Mesenteric fat pad (tissue), 1 donor: ENCODE data around the gene TMIE. TPM values are rescaled to one million over a fixed set of nuclear protein-coding genes. Genes with fewer than 3 reads are reported as not detected.
"Not testable (repeated sequence)": the region's sequence is repeated elsewhere in the genome, so short reads cannot be mapped to it uniquely, and the experiment has no call there.

Experiments
- DNase-seq: peaks from one replicate; pipeline ENCODE4 v3.0.0-alpha.2; 2020; ENCODE audit warnings: low spot score
- total RNA-seq: library from RNA; stranded (reverse); fragmentation: NEBNext Ultra II Directional; extraction: Animal tissue kit (Norgen Biotek cat#: 25700); gene quantifications from one replicate; pipeline ENCODE4 v1.2.1, GENCODE V29; 2021
- donor health status: DM: yes; HTN: yes; CAD: no.

The TMIE gene
- total RNA-seq, 1 donor from 2014 or later: 0.19 TPM

DNA sequence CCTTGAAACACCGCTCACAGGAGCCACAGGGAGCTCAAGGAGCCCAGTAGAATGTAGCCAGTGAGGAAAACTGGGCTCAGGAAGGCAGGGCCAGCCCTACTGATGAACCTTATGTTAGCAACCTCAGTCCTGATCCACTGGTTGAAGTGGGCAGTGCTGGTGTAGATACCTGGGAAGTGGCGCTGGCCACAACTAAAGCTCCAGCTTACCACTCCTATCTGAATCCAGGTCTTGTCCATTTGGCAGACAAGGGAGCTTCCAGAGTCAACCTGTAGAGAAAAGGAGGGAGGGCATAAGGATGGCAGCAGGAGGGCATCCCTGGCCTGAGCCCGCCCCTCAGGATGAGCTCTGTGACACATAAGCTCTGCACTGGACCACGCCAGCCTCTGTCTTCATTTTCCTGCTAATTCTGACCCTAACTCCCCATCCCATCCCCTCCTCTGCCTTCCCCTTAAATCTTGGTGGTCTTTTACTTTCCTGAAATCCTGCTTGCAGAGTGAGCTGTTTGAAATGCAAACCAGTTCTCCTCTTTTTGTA lies 18.6 kb downstream of the TMIE start:
- DNase-seq: peak; percentile 55

DNA sequence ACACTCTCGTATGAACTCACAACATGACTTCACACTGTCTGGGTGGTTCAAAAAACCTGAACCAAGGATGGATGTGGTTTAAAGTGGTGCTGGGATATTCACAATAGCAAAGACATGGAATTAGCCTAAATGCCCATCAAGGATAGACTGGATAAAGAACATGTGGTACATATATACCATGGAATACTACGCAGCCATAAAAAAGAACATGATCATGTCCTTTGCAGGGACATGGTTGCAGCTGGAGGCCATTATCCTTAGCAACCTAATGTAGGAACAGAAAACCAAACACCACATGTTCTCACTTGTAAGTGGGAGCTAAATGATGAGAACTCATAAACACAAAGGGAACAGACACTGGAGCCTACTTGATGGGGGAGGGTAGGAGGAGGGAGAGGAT lies 19.8 kb downstream of the TMIE start:
- DNase-seq: no peak

DNA sequence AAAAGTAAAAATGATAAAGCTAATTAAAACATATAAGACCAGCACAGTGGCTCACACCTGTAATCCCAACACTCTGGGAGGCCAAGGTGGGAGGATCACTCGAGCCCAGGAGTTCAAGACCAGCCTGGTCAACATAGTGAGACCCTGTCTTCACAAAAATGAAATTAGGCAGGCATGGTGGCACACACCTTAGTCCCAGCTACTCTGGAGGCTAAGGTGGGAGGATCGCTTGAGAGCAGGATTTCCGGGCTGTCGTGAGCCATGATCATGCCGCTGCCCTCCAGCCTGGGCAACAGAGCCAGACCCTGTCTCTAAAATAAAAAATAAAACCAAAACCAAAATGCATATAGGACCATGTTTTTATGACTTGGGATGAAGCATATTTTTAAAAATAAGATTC lies 21.3 kb downstream of the TMIE start:
- DNase-seq: peak; percentile 60

DNA sequence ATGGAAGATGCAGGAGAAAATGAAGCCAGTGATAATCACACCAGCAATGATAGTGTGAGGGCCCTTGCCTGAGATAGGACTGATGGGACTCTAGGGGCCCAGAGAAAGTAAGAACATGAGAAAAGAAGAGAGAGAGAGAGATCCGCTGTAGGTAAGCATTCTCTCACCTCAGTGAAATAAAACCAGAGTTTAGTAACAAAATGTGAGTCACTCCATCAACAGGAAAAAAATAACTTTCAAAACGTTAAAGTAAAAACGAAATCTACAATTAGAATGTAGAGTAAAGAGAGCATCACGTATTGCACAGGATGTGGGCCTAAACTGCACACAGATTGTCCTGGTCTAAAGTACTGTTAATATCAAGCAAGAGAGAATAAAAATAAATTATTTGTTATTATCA lies 23.2 kb downstream of the TMIE start:
- DNase-seq: no peak

DNA sequence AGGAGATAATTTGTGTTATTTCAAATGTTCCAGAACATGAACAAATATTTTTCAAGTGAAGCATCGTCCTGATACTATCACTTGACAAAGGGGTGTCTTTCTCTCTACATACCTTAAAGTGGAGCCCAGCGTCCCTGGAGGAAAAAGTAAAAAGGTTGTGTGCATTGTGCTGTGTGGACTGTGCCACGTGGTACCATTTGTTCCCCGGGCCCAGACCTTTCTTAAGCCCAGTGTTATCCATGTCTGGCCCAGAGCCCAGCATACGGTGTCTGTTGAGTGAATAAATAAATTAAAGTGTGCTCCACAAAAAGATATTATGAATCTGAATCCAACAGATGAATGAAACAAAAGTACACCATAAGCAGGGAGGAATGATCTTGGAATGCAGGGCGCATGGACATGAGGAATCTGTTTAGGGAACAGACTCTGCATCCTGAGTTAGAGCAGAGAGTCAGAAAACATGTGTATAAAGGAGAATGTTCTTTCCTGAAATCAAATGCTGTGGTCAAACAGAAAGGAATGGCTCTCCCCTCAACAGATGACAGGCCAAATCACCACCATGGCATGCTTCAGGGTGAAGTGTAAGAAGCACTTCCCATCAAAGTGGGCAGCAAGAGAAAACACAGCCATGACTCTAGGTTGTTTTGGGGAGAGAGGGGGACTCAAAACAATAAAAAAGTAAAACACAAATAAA lies 24.6 kb downstream of the TMIE start:
- no peak for DNase-seq

DNA sequence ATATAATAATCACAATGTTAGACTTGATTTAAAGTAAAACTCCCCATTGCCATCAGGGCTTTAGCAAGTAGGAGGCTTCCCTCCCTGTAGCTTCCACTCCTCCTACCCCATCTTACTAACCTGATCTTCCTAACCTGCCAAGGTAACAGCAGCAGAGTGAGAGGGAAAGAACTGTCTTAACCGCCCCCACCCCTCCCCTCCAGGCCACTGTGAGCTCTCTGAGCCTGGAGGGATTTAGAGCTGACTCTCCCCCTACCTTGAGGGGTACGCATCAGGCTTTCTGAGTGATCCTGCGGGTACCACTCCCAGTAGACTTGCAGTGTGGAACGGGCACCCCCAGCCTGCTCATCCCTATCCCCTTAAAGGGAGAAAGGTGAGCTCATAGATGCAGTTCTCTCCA lies 27.8 kb downstream of the TMIE start:
- DNase-seq: peak; percentile 35

DNA sequence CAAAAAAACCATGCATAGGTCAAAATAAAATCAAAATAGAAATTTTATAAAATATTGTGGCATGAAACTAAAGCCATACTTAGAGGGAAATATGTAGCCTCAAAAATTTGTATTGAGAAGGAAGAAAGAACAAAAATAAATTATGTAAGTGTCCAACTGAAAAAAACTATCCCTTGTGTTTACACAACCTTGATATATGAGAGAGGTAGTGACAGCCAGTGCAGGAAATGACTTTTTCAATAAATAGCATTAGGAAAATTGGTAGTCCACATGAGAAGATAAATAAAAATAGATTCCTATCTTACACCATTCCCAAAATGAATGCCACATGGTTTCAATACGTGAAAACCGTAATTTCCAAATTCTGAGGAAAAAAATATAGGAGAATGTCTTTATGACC lies 29.6 kb downstream of the TMIE start:
- no peak for DNase-seq

DNA sequence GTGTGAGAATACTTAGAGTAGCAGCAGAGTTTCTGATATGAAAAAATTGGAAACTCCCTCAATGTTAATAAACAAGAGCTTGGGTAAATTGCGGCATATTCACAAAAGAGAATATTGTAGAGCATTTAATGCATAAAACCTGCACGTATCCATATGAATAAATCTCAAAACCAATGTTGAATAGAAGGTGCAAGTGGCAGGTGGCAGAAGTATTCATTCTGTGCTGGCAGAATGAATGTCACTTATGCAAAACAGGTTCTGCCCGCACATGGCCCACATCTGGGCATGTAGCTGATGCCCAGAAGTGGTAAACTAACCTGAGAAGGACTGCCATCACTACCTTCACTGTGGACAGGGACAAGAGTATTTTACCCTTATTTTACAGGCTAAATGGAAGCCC lies 30.6 kb downstream of the TMIE start:
- DNase-seq: peak; percentile 12

DNA sequence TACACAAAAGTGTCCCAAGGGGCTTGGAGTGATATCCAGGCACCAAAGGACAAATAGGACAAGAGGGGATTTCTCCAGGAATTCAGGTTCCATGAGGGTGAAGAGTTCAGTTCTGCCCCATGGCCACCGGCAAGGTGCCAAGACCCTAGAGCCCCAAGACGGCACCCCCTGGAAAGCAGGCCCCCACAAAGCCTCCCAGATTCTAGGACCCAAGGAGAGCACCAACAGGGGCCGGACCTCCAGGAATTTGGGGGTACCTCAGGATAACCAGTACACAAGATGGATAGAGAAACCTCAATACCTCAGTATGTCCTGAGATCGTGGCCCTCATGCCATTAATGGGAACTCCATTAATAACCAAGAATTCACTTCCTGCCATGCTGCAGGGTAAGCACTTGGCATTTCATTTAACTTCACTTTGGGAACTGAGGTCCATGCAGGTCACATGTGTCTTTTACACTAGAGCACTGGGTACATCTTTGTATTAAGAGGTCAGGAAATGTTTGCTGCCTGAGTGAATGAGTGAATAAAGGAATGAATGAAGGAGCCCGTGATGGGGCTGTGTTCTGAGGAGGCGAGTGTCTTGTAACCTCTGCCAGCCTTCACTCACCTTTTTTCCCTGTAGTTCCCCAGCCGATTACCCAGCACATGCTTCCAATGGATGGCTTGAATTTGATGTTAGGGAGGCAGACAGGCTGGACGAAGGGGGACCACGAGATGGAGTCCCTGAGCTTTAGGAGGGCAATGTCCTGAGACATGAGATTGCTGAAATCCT lies 32.0 kb downstream of the TMIE start:
- peak; percentile 60 for DNase-seq

DNA sequence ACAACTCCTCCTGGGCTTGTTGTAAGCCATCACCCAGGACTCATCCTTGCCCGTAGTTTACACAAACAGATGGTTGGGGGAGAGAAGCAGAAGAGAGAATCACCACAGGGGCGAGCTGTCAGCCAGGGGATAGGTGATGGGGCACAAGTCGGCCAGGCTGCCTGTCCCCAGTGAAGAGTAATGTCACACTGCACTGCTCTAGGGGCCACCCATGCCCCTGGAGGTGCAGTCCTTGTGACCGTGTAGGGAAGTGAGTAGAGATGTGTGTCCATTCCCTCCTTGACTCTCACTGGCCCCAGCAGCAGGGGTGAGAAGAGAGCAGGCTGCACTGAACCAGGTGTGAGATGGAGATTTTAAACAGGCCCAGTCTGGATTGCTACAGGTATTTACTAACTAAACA lies 33.6 kb downstream of the TMIE start:
- peak; percentile 51 for DNase-seq

DNA sequence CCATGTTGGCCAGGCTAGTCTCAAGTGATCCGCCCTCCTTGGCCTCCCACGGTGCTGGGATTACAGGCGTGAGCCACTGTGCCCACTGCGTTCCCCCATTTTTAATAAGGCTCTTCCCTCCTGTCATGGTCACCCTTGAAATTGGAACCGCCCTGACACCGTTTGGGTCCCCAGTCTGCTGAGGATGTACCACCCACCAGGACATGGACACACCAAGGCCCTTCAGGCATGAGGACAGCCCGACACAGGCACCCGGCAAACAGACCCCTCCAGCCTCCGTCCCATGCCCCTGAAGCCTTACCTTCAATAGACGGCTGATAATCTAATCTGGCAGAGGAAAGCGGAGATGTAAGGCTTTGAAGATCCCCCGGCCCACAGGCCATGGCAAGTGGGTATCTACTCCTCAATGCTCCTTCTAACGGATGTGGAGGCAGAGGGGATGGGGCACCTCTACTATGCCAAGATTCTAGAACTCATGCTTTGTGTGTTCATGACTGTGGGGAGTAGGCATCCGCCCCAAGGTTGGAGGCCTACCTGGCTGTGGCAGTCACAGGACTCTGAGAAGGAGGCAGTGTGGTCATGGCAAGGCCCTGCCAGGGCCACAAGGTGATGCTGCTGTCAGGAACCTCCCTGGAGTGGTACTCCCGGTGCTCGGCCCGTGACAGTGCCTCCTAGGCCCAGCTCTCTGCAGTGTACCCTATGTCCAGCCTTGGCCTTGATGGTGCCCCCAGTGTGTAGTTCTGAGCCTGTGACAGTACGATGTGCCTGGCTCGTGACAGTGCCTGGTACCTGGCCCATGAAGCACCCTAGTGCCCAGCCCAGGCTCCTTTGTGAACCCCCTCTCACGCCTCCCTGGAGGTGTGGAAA lies 35.0 kb downstream of the TMIE start:
- peak; percentile 87 for DNase-seq

DNA sequence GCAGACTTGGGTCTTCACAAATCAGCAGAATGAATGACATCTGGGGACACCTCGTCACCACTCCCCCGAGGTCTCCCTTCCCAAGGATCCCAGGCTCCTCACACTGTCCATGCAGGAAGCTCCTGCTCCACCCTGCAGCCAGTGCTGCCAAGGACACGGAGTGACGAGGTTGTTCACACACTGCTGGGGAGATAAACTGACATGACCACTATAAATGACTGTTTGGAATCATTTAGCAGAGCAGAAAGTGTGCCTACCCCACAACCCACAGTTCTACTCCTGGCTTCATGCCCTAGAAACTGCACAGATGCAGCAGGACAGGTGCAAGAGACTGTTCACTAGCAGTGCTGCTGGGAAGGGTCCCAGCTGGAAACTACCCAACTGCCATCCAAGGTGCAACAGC lies 36.1 kb downstream of the TMIE start:
- peak; percentile 51 for DNase-seq

DNA sequence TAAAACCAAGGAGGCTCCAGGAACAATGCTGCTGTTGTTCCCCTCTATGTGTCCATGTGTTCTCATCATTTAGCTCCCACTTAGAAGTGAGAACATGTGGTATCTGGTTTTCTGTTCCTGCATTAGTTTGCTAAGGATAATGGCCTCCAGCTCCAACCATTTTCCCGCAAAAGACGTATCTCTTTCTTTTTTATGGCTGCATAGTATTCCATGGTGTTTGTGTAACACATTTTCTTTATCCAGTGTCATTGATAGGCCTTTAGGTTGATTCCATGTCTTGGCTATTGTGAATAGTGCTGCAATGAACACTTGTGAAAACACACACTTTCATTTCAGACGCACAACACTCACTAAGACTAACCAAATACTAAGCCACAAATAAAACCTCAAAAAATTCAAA lies 38.4 kb downstream of the TMIE start:
- DNase-seq: not testable (repeated sequence)

DNA sequence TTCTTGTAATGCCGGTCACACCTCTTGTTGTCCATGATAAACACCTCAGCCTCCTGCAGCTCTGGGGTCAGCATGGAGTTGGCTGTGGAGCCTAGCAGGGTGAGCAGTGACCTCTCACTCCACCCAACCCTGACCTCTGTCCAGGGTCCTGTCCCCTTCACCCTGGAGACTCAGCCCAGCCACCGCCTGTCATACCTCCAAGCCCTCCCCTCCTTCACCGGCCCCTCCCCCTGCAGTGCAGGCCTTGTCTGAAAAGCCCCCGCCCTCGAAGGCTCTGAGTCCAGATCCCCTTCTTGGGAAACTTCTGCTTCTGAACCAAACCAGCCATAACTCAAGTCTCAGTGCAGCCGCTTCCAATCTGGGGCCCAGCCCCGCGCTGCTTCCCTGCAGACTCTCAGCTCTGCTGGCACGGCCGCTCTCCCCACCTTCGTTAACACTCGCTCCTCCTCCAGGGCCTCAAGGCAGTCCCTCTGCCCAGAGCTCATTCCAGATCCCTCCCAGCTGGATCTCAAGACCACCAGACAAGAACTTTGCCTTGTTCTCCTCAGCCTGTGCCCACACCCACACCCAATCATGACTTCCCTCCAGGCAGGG lies 41.9 kb downstream of the TMIE start:
- DNase-seq: no peak

DNA sequence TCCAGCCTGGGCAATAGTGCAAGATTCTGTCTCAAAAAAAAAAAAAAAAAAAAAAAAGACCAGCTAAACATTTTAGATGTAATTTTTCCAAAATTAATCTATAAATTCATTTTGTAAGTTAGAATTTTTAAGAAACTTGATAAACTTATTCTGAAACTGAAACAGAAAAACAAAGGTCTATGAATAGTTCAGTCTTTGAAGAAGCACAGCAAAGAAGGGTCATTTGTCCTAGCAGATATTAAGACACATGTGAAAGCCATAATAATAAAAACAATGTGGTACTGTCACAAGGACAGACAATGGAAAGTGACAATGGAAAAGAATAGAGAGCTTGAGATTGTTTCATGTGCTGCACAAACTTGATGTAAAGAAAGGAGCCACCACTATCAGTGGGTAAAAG lies 45.5 kb downstream of the TMIE start:
- no peak for DNase-seq

DNA sequence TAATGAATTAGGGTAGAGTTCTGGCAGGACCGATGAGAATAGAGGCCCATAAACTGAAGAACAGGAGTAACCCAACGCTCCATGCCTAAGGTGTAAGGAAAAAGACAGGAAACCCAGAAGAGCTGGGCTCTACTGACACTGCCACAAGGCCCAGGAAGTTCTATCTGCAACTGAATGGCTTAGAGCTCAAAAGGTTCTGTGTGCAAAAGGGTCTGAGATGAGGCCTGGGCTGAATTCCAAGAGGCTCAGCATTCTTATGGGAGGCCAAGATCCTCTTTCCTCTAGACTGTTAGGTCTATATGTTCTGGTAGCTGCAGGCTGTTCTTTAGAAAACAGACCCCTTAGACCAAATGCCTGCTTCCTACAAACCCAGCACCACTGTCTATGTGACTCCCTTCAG lies 47.0 kb downstream of the TMIE start:
- DNase-seq: no peak

DNA sequence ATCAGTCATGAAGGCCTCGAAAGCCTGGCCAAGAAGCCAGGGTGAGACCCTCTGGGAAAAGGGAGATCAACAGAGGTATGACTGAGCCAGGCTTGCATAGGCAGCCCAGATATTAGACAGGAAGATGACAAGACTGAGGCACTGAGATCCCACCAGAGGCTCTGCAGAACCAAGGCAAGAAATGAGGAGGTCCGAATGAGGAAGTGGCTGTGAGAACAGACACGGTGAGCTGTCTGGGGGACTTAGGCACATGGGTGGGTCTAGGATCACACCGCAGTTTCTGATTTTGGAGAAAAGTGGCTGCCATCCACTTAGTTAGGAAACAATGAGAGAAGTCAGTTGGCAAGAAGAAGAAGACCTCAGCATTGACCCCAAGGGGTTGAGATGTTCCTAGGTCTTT lies 47.9 kb downstream of the TMIE start:
- no peak for DNase-seq

DNA sequence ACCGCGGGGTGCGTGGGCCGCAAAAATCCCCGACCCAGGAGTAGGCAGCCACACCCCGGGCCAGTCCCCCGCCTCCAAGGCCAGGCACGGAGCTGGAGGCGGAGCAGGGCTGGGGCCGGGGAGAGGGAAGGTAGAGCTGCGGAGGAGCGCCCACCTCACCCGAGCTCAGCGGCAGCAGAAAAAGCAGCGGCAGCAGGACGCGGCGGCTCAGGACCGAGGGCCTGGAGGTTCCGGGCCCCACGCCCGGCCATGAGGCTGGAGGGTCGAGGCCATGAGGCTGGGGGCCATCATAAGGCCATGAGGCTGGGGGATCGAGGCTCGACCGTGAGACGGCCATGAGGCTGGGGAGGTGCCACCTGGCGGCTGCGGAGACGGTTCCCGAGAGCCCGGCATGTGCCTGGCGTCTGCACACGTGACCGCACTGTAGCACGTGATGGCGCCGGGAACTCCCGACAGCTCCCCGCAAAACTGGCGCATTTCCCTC lies 49.4 kb downstream of the TMIE start:
- peak; percentile 62 for DNase-seq

DNA sequence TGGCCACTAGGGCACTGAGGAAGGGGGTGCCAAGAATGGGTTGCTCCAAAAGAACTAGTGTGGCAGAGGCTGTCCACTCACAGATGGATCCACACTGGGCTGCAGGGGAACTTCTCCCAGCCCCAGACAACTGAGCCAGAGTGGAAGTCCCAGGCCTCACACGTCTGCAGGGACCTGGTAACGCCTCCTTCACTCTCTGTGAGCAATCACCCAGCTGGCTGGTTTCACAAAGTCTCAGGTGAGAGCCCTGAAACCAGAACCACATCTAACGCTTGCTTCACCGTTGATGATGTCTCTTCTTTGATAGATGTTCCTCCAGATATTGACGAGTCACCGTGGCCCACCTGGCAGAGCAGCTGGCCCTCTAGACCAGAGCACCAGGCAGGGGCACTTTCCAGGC lies 51.9 kb downstream of the TMIE start:
- DNase-seq: not testable (repeated sequence)

DNA sequence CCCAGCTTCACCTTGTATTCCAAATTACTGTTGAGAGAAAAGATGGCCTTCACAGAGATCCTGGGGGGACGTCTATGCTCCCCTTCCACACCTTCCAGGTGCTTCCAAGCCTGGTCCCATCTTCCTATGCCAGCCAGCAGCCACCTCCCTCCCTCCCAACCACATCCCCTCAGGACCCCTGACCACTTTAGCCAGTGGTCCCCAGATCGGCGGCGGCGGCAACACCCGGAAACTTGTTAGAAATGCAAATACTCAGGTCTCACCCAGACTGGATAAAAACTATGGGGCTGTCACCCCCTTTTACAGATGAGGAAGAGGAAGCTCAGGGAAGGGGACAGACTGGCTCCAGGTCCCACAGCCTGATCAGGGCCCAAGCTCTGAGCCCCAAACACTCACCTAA lies 54.5 kb downstream of the TMIE start:
- DNase-seq: no peak

DNA sequence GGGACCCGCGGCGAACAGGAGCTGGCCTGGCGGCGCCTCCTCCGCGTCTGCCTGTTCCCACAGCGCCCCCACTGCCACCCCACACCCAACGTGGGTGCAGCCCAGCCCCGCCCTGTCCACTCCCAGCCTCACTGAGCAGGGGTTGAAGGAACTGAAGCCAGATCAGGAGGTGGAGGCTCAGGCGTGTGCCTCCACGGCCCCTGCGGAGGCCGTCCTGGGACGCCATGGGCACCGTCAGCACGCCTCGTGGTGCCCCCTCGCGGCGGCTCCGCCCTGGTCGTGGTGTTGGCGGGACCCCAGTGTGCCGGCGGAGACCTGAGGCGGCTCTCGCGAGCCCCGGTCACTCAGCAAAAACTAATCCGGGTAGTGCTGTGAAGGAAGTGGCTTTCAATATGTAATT lies 55.5 kb downstream of the TMIE start:
- DNase-seq: no peak
